ENCODE data around the gene CNTRL. TPM values are rescaled to one million over a fixed set of nuclear protein-coding genes. Genes with fewer than 3 reads are reported as not detected.

The CNTRL gene
- polyA plus RNA-seq, 3 donors = 3.9 to 11.1 (median 6.7) TPM

DNA sequence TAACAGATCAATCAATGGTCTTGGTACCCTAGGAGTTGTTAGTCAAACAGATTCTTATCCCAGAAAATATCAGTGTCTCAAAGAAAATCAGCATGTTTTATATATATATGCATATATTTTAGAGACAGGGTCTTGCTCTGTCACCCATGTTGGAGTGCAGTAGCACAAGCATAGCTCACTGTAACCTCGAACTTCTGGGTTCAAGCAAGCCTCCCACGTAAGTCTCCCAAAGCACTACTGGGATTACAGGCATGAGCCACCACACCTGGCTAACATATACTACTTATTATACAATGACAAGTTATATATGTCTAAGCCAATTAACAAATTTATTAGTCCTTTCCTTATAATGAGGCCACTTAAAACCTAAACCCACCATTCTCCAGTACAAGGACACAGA, 116.5 kb downstream of the CNTRL start:
- no peak overlapping the region for H3K27ac ChIP-seq (ENCODE audit: low read depth, low read length)
- WGBS, 3 donors = 86 to 92% (median 87%) methylated on average over 2 of the region's 2 CpGs

GRCh38 chr9:121192518-121192917, 117.8 kb downstream of the CNTRL start:
- no peak overlapping the region for H3K27ac ChIP-seq (ENCODE audit: low read depth, low read length)
- WGBS, 3 donors = 43 to 57% (median 44%) methylated on average over 1 of the region's 1 CpG

DNA sequence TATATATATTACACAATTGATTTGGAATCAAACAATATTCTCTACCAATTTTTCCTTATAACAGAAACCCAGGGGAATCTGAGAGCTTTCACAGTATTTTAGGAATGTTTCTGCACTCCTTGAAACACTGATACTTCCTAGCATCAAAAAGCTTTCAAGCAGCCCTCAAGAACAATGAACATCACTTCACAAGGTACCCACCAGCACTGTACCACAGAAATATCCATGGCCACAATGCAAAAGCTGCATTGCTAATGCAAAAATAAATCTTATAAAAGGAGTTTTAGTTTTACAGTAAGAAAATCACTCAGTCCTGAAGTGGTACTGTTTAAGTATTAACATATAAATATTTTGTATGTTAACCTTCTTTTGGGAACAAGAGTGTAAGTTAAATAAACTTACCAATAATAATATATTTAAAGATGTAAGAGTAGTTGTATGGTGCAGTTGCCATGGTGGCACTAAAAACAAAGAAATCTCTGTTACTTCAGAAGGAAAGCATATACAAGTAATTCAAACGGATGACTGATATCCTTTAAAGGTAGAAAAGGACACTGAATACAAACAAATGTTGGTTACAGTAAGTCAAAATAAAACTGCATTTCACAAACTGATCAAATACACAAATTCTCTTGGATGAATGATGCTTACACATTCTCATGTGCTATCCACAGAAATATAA, 118.3 kb downstream of the CNTRL start:
- 3 to 13% (median 11%) methylated on average over 1 of the region's 1 CpG for WGBS, 3 donors
- no peak overlapping the region for H3K27ac ChIP-seq (ENCODE audit: low read depth, low read length)

- H3K27ac ChIP-seq (ENCODE audit: low read depth, low read length) = no peak overlapping the region
- 13 to 14% (median 13%) methylated on average over 1 of the region's 1 CpG for WGBS, 3 donors
Observed at GRCh38 chr9:121194730-121195129, 120.0 kb downstream of the CNTRL start.

- 31 to 57% (median 50%) methylated on average over 4 of the region's 4 CpGs for WGBS, 3 donors
Observed at GRCh38 chr9:121196389-121196788, 121.6 kb downstream of the CNTRL start.

DNA sequence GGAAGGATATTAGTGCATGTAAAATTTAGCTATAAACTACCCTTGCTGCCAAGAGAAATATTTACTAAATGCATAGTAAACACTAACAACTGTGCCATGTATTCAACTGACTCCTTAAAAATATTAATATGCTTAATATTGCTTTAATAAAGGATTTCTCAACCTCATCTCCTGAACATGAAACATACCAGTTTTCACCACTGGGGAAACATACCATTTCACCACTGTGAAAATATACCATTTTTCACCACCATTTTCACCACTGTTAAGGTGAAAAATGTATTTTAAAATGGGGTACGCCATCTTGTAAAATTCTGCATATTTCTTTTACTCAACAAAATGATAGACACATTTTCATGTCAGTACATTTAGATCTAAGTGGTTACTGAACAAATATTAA, 122.4 kb downstream of the CNTRL start:
- H3K27ac ChIP-seq (ENCODE audit: low read depth, low read length) = no peak overlapping the region
- 95 to 100% (median 97%) methylated on average over 1 of the region's 1 CpG for WGBS, 3 donors

More at GRCh38 chr9:121196389-121196788, 121.6 kb downstream of the CNTRL start:
- no peak overlapping the region for H3K27ac ChIP-seq (ENCODE audit: low read depth, low read length)

DNA sequence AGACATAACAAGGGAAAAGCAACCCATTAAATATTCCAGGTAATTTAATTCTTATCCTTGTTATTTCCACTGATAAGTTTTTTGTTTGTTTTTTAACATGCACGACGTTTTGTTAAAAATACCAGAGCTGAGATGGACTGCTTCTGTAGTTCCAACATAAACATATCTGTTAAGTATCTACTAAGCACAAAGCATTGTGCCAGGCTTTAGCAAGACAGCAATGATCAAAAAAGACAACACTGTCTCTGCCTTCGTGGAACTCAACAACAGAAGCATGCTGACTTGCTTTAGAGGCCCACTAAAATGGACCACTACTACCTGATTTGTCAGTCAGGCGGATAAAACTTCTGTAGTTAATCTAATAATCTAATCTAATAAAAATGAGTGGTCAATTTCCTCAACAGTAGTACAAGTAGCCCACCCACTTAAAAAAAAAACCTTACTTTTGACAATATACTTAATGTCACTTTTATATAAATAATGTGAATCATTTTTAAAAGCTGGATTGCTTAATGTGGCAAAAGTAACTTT, 123.8 kb downstream of the CNTRL start:
- no peak overlapping the region for H3K27ac ChIP-seq (ENCODE audit: low read depth, low read length)
- 21 to 45% (median 39%) methylated on average over 4 of the region's 4 CpGs for WGBS, 3 donors

DNA sequence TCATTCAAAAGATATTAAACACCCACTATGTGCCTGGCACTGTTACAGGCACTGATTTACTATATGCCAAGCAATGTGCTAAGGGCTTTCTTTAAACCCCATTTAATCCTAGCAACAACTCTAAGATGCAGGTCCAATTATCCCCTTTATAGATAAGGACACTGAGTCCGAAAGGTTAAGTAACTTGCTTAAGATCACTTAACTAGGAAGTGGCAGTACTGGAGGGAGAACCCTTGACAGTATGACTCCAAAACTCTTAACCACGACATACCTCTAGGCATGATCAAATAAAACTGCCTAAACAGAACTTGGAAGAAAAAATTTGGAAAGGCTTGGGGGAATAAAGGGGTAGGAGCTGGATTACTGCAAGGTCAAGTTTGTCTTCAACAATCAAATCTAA, 125.2 kb downstream of the CNTRL start:
- no peak overlapping the region for H3K27ac ChIP-seq (ENCODE audit: low read depth, low read length)
- 15 to 19% (median 16%) methylated on average over 2 of the region's 2 CpGs for WGBS, 3 donors

- no peak overlapping the region for H3K27ac ChIP-seq (ENCODE audit: low read depth, low read length)
- WGBS, 3 donors = 11 to 19% (median 17%) methylated on average over 4 of the region's 4 CpGs
Observed at GRCh38 chr9:121200356-121200755, 125.6 kb downstream of the CNTRL start.

- 0 to 1% (median 1%) methylated on average over 58 to 81 of the region's 81 CpGs for WGBS, 3 donors
- peak overlapping the region; percentile 98 for H3K27ac ChIP-seq (ENCODE audit: low read depth, low read length)
Observed at GRCh38 chr9:121201045-121201737, 126.4 kb downstream of the CNTRL start.

GRCh38 chr9:121201738-121202533, 127.2 kb downstream of the CNTRL start, which contains the start of gene RAB14:
Gene RAB14, minus strand, starts transcription at chr9:121201869. Its CDS starts 8,457 bp downstream, at chr9:121193412.
- 2 to 3% (median 2%) methylated on average over 46 to 55 of the region's 55 CpGs for WGBS, 3 donors
- H3K27ac ChIP-seq (ENCODE audit: low read depth, low read length) = peak within 1 kb of the TSS; percentile 98

GRCh38 chr9:121204121-121204520, 129.4 kb downstream of the CNTRL start:
- 61 to 72% (median 67%) methylated on average over 2 of the region's 2 CpGs for WGBS, 3 donors
- H3K27ac ChIP-seq (ENCODE audit: low read depth, low read length) = no peak overlapping the region

GRCh38 chr9:121204611-121205010, 129.9 kb downstream of the CNTRL start:
- H3K27ac ChIP-seq (ENCODE audit: low read depth, low read length) = no peak overlapping the region

- 65 to 75% (median 70%) methylated on average over 8 of the region's 8 CpGs for WGBS, 3 donors
- no peak overlapping the region for H3K27ac ChIP-seq (ENCODE audit: low read depth, low read length)
Observed at GRCh38 chr9:121206516-121207370, 132.0 kb downstream of the CNTRL start.

- no peak overlapping the region for H3K27ac ChIP-seq (ENCODE audit: low read depth, low read length)
- 60 to 82% (median 63%) methylated on average over 2 of the region's 2 CpGs for WGBS, 3 donors
Observed at GRCh38 chr9:121207371-121207940, 132.7 kb downstream of the CNTRL start.

- H3K27ac ChIP-seq (ENCODE audit: low read depth, low read length) = no peak overlapping the region
- 81 to 86% (median 86%) methylated on average over 5 of the region's 5 CpGs for WGBS, 3 donors
Observed at GRCh38 chr9:121210536-121210935, 135.8 kb downstream of the CNTRL start.

GRCh38 chr9:121213136-121213806, 138.5 kb downstream of the CNTRL start:
- no peak overlapping the region for H3K27ac ChIP-seq (ENCODE audit: low read depth, low read length)
- WGBS, 3 donors = 18 to 23% (median 20%) methylated on average over 9 of the region's 9 CpGs

Measured in adipose tissue (tissue), 3 donors.